ENCODE measurements around the gene ZSCAN31.

DNA sequence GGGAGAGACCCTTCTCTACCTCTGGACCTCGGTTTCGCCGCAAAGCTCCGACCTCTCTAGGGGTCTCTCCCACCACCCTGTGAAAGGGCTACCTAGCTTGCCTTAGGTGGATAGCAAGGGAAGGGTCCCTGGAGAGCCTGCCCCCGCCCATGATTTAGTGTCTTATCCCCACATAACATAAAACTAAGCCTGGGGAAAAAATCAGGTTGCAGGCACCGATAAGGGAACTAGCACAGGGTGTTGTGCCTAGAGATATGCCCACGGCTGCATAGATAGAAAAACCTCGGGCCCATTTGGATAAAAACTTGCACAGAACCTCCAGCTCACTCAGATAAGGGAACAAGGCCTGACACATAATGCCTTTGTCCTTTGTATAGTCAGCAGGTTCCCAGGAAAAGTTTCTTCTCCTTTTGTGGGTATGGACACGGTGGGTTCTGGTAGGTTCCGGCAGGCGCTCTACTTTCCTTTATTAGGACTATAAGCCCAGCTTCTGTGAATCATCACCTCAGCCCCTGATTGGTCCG lies 846 bp downstream of the ZSCAN31 start:
- TF ChIP-seq, protein P1, sequence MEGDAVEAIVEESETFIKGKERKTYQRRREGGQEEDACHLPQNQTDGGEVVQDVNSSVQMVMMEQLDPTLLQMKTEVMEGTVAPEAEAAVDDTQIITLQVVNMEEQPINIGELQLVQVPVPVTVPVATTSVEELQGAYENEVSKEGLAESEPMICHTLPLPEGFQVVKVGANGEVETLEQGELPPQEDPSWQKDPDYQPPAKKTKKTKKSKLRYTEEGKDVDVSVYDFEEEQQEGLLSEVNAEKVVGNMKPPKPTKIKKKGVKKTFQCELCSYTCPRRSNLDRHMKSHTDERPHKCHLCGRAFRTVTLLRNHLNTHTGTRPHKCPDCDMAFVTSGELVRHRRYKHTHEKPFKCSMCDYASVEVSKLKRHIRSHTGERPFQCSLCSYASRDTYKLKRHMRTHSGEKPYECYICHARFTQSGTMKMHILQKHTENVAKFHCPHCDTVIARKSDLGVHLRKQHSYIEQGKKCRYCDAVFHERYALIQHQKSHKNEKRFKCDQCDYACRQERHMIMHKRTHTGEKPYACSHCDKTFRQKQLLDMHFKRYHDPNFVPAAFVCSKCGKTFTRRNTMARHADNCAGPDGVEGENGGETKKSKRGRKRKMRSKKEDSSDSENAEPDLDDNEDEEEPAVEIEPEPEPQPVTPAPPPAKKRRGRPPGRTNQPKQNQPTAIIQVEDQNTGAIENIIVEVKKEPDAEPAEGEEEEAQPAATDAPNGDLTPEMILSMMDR (IDR thresholded peaks at IDR 0.05; ENCODE audit: low read depth, low read length, poor library complexity, severe bottlenecking): no peak
- no peak for TF ChIP-seq EZH2phosphoT487 (IDR thresholded peaks at IDR 0.05; ENCODE audit: borderline replicate concordance, low read length)
